T-helper 22 cell (primary cell): ENCODE results near the gene TMTC4.
"Not testable (repeated sequence)": the region's sequence is repeated elsewhere in the genome, so short reads cannot be mapped to it uniquely, and the experiment has no call there.

Experiments used
- DNase-seq: peaks from one replicate; pipeline ENCODE4 v3.0.0-alpha.2; 2020; ENCODE audit warnings: low read depth

Gene TMTC4

DNA sequence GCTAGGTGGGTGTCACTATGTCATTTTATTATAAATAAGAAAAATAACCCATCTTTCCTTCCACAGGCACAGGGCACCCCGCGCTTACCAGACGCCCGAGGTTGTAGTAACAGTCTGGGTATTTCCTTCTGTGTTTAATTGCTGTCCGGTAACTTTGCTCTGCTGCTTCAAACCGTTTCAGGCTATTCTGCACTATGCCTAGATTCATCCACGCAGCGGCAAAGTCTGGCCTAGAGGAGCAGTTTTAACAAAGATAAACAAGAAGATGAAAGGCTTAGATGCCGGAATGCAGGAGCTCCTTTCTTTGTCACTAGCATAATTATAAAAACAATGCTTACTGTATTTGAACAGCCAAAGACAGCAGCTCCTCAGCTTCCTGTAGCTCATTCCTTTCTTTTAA lies 49.1 kb downstream of the TMTC4 start:
- DNase-seq: no peak

GRCh38 chr13:100620792-100621191 lies 53.8 kb downstream of the TMTC4 start:
- no peak for DNase-seq

GRCh38 chr13:100619940-100620339 lies 54.7 kb downstream of the TMTC4 start:
- DNase-seq: no peak

GRCh38 chr13:100618897-100619296 lies 55.7 kb downstream of the TMTC4 start:
- not testable (repeated sequence) for DNase-seq

DNA sequence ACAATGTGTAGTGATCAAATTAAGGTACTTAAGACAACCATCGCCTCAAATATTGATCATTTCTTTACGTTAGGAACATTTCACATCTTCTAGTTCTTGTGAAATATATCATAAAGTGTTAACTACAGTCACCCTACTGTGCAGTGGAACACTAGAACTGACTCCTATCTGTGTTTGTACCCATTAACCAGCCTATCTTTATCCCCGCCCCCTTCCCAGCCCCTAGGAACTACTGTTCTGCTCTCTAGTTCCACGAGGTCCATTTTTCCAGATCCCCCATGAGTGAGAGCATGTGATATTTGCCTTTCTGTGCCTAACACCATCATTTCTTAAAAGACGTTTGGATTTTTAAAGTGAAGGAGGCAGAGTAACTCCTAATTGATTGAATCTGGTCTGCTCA lies 61.6 kb downstream of the TMTC4 start:
- DNase-seq: no peak

DNA sequence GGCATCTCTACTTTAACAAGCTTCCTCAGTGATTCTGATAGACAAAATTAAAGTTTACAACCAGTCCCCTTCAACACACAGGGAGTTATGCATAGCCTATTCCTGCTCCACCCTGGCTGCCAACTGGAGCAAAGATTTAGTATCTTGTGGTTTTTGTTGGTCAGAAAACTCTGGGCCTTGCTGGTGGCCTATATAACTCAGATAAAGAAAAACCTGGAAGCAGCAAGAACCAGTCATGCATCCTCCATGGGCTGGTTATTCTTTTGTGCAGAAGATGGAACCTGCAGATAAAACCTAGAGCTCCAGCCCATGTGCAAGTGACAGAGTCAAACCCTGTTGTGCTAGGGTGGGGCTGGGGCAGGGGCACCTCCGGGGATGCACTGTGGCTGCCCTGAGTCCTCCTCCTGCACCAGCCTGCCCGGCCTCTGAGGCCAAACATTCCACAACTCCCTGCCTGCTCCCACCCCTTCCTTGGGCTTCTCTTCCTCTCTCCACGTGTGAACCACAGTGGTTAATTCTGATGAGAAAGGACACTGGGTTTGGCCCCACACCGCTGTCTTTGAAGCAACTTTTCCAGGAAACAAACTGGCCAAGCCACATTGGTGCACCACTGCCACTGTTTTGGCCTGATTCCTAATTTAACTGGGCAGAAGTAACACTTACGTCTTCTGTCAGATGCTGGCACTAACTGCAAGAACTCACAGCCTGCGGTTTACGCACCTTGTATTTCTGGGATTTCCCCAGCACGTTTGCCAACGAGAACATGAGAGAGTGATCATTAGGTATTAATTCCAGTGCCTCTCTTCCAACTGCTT lies 62.7 kb downstream of the TMTC4 start:
- no peak for DNase-seq

DNA sequence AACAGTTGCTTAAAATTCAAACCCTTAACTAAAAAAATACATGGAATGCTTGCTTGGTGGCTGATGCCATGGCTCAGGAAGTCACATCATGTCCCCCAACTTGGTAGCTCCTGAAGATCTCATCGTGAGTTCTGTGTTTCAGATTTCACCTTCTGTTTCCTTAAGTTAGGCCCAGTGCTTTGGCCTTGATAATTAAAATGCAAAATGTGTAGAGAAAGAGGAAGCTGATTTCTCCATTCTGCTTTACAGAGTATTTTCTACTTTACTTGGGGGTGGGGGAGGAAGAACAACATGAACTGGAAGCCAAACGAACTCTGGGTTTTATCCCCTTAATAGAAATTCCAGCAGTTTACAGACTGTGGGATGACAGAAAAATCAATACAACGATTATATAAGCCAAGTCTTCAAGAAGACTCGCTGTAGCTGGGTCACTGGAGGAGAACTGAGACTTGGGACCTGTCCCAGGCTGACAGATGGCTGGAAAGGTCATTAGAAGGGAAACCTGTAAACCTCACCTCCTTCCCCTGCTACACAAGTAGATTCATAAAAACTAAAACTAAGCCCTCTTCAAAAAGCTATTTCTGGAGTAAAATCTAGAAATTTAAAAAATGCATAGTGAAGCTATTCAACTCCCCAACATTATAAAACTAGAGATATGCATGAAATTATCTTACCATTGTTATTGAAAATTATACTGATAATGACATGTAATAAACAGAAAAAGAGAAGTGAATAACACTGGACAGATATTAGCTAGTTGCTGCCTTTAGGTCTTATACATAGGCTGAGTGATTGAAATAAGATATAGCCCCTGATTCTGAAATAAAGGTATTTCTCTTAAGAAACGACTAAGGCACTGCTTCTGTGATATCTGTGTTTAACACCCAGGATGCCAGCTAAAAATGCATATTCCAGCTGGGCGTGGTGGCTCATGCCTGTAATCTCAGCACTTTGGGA lies 63.9 kb downstream of the TMTC4 start:
- DNase-seq: no peak

DNA sequence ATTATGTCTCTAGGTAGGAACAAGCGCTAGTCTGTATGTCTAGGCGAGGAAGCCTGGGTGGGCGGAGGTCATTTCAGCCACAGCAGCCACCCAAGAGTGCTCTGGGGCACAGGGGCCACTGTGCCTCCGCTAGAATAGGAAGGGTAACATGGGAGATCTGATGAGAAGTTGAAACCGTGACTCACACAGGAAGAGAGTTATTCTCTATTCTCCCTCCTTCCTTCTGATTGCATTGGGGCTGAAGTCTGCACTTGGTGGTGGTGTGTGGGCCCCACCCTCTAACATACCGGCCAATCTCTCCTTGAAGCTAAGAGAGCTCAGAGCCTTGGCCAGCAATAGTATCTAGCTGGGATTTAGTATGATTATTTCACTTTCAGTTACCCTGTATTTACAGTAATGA lies 65.7 kb downstream of the TMTC4 start:
- DNase-seq: no peak

GRCh38 chr13:100608489-100608888 lies 66.1 kb downstream of the TMTC4 start:
- no peak for DNase-seq

DNA sequence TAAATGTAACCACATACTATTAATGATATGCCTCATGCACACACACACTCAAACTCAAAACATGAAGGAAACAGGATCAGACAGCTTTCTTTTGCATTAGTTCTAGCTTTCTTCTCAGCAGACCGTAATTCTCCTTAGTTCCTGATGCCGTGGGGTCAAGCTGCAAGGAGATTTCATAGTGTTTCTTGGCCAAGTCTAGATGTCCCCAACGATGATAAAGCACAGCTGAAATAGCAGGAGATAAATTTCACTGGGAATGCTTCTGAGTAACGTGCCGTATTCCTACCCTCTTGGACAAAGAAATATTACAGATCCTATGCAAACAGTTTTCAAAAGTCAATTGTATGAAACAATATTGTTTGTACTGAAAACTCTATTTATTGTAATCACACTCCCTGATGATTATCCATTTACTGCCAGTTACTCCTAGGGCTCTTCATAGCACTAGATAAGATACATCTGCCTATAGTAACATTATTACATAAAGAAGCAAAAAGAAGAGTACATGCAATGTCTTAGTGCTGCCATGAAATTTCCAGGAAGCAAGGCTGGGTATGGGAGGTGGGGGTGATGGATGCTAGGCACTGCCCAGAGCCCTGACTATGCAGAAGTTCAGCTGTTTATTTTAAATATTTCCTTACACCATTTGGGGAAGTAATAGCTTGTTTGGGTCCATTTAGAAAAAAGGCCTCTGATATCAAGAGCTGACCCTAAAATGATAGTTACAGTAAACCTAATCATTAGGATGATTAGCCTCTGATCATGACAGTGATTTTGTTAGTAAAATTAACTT lies 69.5 kb downstream of the TMTC4 start:
- DNase-seq: no peak

- no peak for DNase-seq
These were observed 72.0 kb downstream of the TMTC4 start for GRCh38 chr13:100602493-100603111.

GRCh38 chr13:100601716-100602115 lies 72.9 kb downstream of the TMTC4 start:
- no peak for DNase-seq

DNA sequence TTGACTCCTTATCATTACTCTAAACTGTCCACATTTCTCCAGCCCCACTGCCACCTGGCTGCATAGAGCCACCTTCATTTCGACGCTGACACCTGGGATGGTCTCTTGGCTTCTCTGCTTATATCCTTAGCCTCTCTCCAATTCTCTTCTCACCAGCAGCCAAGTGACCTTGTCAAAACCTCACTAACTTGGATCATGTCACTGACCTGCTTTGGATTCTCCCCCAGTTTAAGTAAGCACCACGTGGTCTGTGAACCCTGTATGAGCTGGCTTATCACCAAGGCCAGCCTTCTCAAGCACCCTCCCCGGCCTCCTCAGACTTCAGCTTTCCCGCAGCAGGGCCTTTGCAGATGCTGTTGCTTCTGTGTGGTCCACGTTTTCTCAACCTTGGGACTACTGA lies 73.7 kb downstream of the TMTC4 start:
- DNase-seq: no peak

DNA sequence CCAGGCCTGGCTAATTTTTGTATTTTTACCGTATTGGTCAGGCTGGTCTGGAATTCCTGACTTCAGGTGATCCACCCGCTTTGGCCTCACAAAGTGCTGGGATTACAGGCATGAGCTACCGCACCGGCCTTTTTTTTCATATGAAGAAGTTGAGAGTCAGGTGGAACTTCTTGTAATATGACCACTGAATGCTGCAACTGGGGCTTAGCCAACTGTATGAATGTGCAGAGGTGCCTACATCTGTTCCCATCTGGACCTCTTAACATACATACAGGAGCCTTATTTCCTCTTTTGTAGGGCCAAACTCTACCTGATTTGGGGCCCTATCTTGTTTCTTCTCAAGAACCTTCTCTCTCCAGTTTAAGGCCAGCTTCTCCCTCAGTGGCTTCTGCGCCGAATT lies 74.1 kb downstream of the TMTC4 start:
- no peak for DNase-seq

- DNase-seq: no peak
These were observed 77.3 kb downstream of the TMTC4 start for GRCh38 chr13:100597253-100597652.

GRCh38 chr13:100596516-100596915 lies 78.1 kb downstream of the TMTC4 start:
- DNase-seq: no peak

DNA sequence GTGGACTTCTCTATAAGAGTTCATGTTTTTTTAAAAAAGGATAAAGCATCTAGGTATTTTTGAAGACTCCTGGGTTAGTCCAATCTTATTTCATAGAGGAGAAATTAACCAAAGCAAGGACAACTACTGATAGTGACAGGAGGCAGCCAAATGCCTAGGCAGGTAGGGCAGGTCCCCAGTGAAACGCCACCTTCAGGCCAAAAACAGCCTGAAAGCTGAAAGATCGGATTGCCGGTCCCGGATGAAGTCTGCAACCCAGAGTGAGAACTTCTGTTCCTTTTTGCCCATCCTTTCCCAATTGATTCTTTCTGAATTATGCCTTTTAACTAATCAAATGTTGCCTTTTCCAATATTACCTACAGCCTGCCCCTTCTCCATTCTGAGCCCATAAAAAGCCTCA lies 79.9 kb downstream of the TMTC4 start:
- DNase-seq: no peak

DNA sequence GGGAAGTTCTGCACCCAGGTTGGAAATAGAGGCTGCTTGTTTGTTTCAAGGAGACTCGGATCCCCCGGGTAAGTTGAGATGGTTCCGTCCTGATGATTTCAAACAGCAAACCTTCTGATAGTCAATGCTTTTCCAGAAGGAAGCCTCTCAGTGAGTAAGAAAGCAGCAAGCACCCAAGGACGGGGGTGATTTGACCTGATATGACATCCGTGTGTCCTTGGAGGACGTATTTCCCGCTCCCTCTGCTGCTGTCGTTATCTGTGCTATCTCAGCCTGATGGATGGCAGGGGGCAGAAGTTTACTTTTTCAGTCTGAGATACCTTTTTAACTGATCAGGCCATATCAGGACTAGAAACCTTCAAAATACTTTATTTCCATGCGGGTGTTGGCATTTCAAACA lies 80.3 kb downstream of the TMTC4 start:
- no peak for DNase-seq

DNA sequence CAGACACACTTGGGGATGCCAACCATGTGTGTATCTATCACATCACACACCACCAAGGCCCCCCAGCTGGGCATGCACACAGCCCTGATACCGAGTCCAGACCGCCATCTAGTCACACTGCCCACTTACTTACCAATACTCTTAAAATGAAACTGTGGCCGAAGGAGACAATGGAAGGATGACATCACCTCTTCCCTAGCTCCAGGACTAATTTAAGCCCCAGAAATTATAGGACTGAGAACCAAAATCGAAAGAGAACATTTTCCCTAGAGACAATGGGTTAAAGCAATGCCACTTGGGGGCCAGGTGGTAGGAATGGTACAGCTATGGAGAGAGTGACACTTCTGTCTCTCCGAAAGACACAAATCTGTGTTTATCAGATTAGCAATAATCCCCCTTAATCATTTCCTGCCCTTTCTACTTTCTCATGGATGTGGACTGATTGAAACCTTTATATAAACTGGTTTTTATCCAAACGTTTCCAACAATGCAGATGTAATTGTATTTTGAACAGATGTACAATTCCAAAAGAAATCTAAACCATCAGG lies 85.3 kb downstream of the TMTC4 start:
- no peak for DNase-seq

- DNase-seq: peak; percentile 67
These were observed 86.0 kb downstream of the TMTC4 start, which contains the start of gene GGACT for GRCh38 chr13:100588331-100589177. Gene GGACT, minus strand, starts transcription at chr13:100588789. Its CDS starts 56,198 bp downstream, at chr13:100532591.
